ENCODE results near the gene COQ8B.

Gene COQ8B

DNA sequence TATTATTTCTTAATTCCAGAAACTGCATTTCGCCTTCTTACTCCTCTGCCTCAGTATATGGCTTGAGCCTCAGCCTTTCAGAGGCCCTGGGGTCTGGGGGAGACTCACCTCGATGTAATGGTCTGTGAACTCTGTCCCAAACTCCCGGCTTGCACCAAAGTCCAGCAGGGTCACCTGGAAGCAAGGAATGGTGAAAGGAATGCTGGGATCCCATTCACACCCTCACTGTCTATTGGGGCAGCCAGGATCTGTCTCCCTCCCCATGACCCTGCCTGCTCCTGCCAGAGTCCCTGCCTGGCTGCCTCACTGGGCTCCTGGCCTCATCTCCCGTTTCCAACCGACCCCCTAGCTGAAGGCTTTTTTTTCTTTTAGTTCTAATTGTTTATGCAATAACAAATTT is 20.8 kb downstream of the COQ8B start:
- no peaks in the 10 kb centered on the region for H3K9me3 ChIP-seq (ENCODE audit: insufficient read depth, low read length)
- TF ChIP-seq SUZ12 (IDR thresholded peaks at IDR 0.05; ENCODE audit: extremely low read depth, insufficient read depth, insufficient read length) (no peak), YY1 (IDR thresholded peaks at IDR 0.05; ENCODE audit: insufficient read depth, insufficient read length) (no peak), ZNF274 (IDR thresholded peaks at IDR 0.05; ENCODE audit: low read depth, low read length) (no peak)
- H3K27me3 ChIP-seq (ENCODE audit: insufficient read depth, insufficient read length) = no peaks in the 10 kb centered on the region
- peaks cover 43% of the 10 kb centered on the region for H3K36me3 ChIP-seq (ENCODE audit: insufficient read depth, insufficient read length, low read length)
- no peak overlapping the region for H3K9ac ChIP-seq (ENCODE audit: insufficient read length, low read depth)
- no peak for DNase-seq (ENCODE audit: low read depth, low spot score)
- no peak overlapping the region for H3K4me3 ChIP-seq (ENCODE audit: insufficient read length, low read depth)
- H3K4me1 ChIP-seq (ENCODE audit: insufficient read depth, insufficient read length) = peaks cover 11% of the 10 kb centered on the region

DNA sequence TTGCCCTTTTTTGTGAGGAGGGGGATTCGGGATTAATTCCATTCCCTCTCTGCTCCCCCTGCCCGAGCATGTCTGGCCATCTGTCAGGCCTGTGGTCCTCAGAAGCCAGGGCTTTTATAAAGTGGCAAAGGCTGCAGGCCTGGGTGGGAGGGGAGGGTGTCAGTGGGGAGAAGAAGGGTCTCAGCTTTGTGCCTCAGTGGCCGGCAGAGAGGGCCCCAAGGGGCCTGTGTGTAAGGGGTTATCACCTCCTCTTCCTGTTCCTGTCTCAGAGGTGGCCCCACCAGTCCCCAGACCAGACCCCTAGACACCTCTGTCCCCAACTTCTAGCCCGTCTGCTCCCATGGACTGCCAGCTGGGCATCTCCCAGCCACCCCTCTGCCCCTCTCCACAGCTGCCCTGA is 22.8 kb downstream of the COQ8B start:
- Histone ChIP-seq H3K27me3 (ENCODE audit: insufficient read depth, insufficient read length) (no peaks in the 10 kb centered on the region), H3K9ac (ENCODE audit: insufficient read length, low read depth) (no peak overlapping the region), H3K4me3 (ENCODE audit: insufficient read length, low read depth) (no peak overlapping the region), H3K4me1 (ENCODE audit: insufficient read depth, insufficient read length) (peaks cover 19% of the 10 kb centered on the region), H3K9me3 (ENCODE audit: insufficient read depth, low read length) (no peaks in the 10 kb centered on the region), H3K36me3 (ENCODE audit: insufficient read depth, insufficient read length, low read length) (peaks cover 34% of the 10 kb centered on the region)
- TF ChIP-seq ZNF274 (IDR thresholded peaks at IDR 0.05; ENCODE audit: low read depth, low read length) = no peak
- TF ChIP-seq SUZ12 (IDR thresholded peaks at IDR 0.05; ENCODE audit: extremely low read depth, insufficient read depth, insufficient read length) = no peak
- no peak for TF ChIP-seq YY1 (IDR thresholded peaks at IDR 0.05; ENCODE audit: insufficient read depth, insufficient read length)
- DNase-seq (ENCODE audit: low read depth, low spot score) = no peak

DNA sequence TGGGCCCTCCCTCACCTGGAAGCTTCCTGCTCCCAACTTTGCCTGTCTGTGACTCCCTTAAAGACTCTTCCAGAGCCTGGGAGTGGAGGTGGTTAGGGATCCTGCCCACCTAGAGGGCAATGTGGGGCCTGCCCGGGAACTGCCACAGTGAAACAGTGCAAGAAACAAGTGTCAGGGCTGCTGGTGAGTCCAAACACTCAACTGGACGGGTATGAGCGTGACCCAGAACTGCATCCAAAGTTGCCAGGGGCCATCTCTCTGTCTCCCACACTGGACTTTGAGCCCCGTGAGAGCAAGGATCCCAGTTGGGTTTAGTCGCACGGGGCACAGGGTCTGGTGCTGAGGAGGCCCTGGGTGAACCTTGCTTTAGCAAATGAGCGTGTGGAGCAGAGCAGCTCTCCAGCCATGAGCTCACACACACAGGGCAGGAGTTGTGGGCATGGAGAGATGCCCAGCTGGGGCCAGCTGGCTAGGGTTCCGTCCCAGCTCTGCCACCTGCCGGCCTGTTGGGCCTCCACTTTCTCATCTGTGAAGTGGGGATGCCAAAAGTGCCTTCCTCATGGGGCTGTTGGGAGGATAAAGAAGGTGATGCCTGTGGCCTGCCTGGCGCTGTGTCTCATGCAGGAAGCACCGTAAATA is 23.4 kb downstream of the COQ8B start:
- Histone ChIP-seq H3K9ac (ENCODE audit: insufficient read length, low read depth) (no peak overlapping the region), H3K36me3 (ENCODE audit: insufficient read depth, insufficient read length, low read length) (peaks cover 31% of the 10 kb centered on the region), H3K4me1 (ENCODE audit: insufficient read depth, insufficient read length) (peaks cover 21% of the 10 kb centered on the region), H3K4me3 (ENCODE audit: insufficient read length, low read depth) (no peak overlapping the region), H3K27me3 (ENCODE audit: insufficient read depth, insufficient read length) (no peaks in the 10 kb centered on the region), H3K9me3 (ENCODE audit: insufficient read depth, low read length) (no peaks in the 10 kb centered on the region)
- DNase-seq (ENCODE audit: low read depth, low spot score) = no peak
- TF ChIP-seq SUZ12 (IDR thresholded peaks at IDR 0.05; ENCODE audit: extremely low read depth, insufficient read depth, insufficient read length) = no peak
- no peak for TF ChIP-seq ZNF274 (IDR thresholded peaks at IDR 0.05; ENCODE audit: low read depth, low read length)

DNA sequence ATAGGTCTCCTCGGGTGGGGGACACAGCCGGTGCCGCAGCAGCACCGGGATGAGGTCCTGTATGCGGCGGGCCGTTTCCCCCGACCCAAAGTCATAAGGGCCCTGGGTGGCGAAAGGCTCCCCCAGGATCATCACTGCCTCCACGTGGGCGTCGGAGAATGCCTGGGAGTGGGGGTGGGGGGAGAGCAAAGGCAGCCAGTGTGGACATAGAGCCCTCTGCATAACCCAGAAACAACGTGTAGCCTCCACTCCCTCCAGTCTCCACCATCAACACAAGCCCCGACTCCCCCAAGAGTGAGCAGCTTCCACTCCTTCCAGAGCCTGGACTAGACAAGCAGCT is 24.5 kb downstream of the COQ8B start:
- H3K27me3 ChIP-seq (ENCODE audit: insufficient read depth, insufficient read length) = no peaks in the 10 kb centered on the region
- H3K36me3 ChIP-seq (ENCODE audit: insufficient read depth, insufficient read length, low read length) = peaks cover 32% of the 10 kb centered on the region
- H3K4me1 ChIP-seq (ENCODE audit: insufficient read depth, insufficient read length) = peaks cover 21% of the 10 kb centered on the region
- no peak overlapping the region for H3K4me3 ChIP-seq (ENCODE audit: insufficient read length, low read depth)
- TF ChIP-seq YY1 (IDR thresholded peaks at IDR 0.05; ENCODE audit: insufficient read depth, insufficient read length) (no peak), SUZ12 (IDR thresholded peaks at IDR 0.05; ENCODE audit: extremely low read depth, insufficient read depth, insufficient read length) (no peak), ZNF274 (IDR thresholded peaks at IDR 0.05; ENCODE audit: low read depth, low read length) (no peak)
- no peaks in the 10 kb centered on the region for H3K9me3 ChIP-seq (ENCODE audit: insufficient read depth, low read length)
- peak overlapping the region; percentile 61 for H3K9ac ChIP-seq (ENCODE audit: insufficient read length, low read depth)
- DNase-seq (ENCODE audit: low read depth, low spot score) = no peak

DNA sequence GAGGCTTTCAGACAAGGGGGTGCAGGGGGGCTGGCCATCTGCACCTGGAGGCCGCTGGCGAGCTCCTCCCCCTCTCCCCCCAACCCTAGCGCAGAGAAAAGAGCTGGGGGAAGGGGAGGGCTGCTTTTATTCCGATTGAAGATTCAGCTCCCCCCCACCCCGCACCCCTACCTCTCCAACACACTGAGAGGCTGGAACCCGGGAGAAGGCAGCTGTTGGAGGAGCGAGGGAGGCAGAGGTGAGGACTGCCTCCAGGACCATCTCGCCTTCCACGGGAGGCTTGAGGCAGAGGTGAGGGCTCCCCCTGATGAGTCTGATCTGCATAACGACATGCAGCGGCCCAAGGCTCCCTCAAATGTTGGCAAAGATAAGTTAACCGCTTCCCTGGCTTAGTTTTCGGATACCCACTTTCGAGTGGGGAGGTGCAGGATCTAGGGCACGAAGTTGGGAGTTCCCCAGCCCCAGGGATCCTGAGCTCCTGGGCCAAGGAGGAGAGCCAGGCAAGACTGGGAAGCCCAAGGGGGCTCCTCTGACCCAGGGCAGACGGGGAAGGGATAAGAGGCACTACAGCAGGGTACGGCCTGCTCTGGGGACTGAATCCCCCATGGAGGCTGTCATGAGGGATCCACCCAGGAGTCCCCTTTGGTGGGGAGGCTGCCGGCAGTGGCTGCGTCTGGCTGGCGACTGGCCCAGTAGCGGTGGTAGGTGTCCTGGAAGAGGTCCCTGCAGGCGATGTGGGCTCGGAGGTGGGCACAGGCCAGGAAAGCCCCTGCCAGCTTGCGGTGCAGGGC is 25.1 kb downstream of the COQ8B start:
- TF ChIP-seq SUZ12 (IDR thresholded peaks at IDR 0.05; ENCODE audit: extremely low read depth, insufficient read depth, insufficient read length) (no peak), ZNF274 (IDR thresholded peaks at IDR 0.05; ENCODE audit: low read depth, low read length) (no peak), YY1 (IDR thresholded peaks at IDR 0.05; ENCODE audit: insufficient read depth, insufficient read length) (no peak)
- H3K27me3 ChIP-seq (ENCODE audit: insufficient read depth, insufficient read length) = no peaks in the 10 kb centered on the region
- peaks cover 35% of the 10 kb centered on the region for H3K36me3 ChIP-seq (ENCODE audit: insufficient read depth, insufficient read length, low read length)
- H3K4me3 ChIP-seq (ENCODE audit: insufficient read length, low read depth) = peak overlapping the region; percentile 21
- peaks cover 21% of the 10 kb centered on the region for H3K4me1 ChIP-seq (ENCODE audit: insufficient read depth, insufficient read length)
- H3K9ac ChIP-seq (ENCODE audit: insufficient read length, low read depth) = peak overlapping the region; percentile 61
- peak; percentile 32 for DNase-seq (ENCODE audit: low read depth, low spot score)
- H3K9me3 ChIP-seq (ENCODE audit: insufficient read depth, low read length) = no peaks in the 10 kb centered on the region

DNA sequence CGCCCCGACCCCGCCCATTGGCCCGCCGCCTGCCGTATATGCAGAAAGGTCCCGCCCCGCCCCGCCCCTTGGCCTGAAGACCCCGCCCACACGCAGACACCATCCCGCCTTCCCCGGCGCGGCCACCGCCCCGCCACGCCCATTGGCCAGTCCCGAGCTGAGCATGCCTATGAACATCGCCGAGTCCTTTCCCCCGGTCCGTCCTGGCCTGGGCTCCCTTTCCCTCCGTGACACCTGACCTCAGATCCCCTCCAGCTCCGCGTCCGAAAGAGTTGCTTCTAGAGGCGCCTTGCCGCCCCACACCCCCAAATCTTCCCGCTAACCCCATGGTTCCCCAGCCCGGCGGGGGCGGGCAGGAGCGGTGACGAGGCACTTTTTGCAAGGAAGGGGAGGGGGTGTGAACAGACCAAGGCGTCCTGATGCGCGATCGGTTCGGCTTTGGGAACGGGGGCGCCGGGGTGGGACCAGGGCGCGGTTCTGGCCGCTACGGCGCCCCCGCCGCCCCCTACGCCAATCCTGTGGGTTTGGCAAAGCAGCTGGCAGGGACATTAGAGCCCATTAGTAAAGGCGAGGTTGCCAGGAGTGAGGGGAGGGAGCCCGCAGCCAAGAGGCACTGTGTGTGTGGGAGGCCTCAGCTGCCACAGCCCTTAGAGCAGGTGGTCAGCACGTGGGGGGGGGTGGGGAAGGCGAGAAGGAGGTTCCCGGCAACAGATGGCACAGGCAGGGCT is 25.8 kb downstream of the COQ8B start:
- Histone ChIP-seq H3K36me3 (ENCODE audit: insufficient read depth, insufficient read length, low read length) (peaks cover 38% of the 10 kb centered on the region), H3K27me3 (ENCODE audit: insufficient read depth, insufficient read length) (no peaks in the 10 kb centered on the region), H3K4me1 (ENCODE audit: insufficient read depth, insufficient read length) (peaks cover 21% of the 10 kb centered on the region), H3K9ac (ENCODE audit: insufficient read length, low read depth) (peak overlapping the region; percentile 46), H3K4me3 (ENCODE audit: insufficient read length, low read depth) (peak overlapping the region; percentile 21), H3K9me3 (ENCODE audit: insufficient read depth, low read length) (no peaks in the 10 kb centered on the region)
- TF ChIP-seq YY1 (IDR thresholded peaks at IDR 0.05; ENCODE audit: insufficient read depth, insufficient read length) (no peak), ZNF274 (IDR thresholded peaks at IDR 0.05; ENCODE audit: low read depth, low read length) (no peak)
- DNase-seq (ENCODE audit: low read depth, low spot score) = peak; percentile 77

DNA sequence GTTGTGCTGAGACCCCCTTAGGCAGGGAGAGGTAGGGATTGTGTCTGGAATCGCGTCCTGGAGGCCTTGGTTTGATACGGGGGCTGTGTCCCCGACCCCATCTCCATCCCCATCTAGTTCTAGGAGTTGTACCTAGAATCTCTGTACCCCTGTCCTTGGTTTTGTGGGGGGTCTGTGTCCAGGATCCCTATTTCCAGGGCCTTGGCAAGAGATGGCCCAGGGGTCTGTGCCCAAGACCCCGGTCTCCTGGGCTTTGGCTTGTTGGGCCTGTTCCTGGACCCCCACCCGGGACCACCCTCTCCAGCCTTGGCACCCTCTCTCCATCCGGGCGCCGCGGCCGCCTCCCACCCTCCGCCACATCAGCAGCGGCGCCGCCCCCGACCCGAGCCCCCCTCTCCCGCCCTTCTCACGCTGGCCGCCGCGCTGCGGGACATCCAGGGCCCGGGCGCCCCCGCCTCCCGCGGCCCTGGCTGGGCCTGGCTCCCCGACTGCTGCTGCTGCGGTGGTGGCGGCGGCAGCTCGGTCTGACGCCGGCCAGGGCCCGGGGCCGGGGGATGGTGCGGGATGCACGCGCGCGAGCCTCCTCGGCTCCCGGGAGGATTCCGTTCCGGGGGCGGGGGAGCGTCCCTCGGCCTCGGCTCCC is 26.5 kb downstream of the COQ8B start, which contains the start of gene NUMBL:
Gene NUMBL, minus strand, starts transcription at position 602 of the 643 bp plus-strand sequence. Its CDS starts 168 bp downstream, at position 434.
- H3K4me1 ChIP-seq (ENCODE audit: insufficient read depth, insufficient read length) = peaks cover 21% of the 10 kb centered on the region
- peak within 1 kb of the TSS; percentile 66 for H3K4me3 ChIP-seq (ENCODE audit: insufficient read length, low read depth)
- TF ChIP-seq SUZ12 (IDR thresholded peaks at IDR 0.05; ENCODE audit: extremely low read depth, insufficient read depth, insufficient read length) = no peak
- TF ChIP-seq YY1 (IDR thresholded peaks at IDR 0.05; ENCODE audit: insufficient read depth, insufficient read length) = no peak
- no peak for TF ChIP-seq ZNF274 (IDR thresholded peaks at IDR 0.05; ENCODE audit: low read depth, low read length)
- H3K27me3 ChIP-seq (ENCODE audit: insufficient read depth, insufficient read length) = no peaks in the 10 kb centered on the region
- H3K9ac ChIP-seq (ENCODE audit: insufficient read length, low read depth) = peak within 1 kb of the TSS; percentile 87
- H3K9me3 ChIP-seq (ENCODE audit: insufficient read depth, low read length) = no peaks in the 10 kb centered on the region
- H3K36me3 ChIP-seq (ENCODE audit: insufficient read depth, insufficient read length, low read length) = peaks cover 39% of the 10 kb centered on the region
- DNase-seq (ENCODE audit: low read depth, low spot score) = no peak

All from NT2/D1 (cell line).